NB4 (cell line): Measurements from ENCODE around the gene C11orf71.

ENCODE experiments used
- DNase-seq: peaks from one replicate; pipeline ENCODE4 v3.0.0; 2010; ENCODE audit warnings: low read depth
- H3K4me3 ChIP-seq: one replicate; pipeline ENCODE4 v1.5.1; 2011; ENCODE audit warnings: mild to moderate bottlenecking, low read depth, low read length, moderate library complexity
- MYC ChIP-seq: IDR thresholded peaks from 2 replicates; pipeline ENCODE4 v1.6.1; 2011; ENCODE audit warnings: low read depth, low read length
- POLR2A ChIP-seq: IDR thresholded peaks from 2 replicates; pipeline ENCODE4 v1.6.1; 2011; ENCODE audit warnings: mild to moderate bottlenecking; ENCODE audit not compliant: insufficient read length; ENCODE audit errors: extremely low read depth
- TF ChIP-seq, protein P1 (sequence below): IDR thresholded peaks from one replicate; pipeline ENCODE4 v1.5.1; 2012; ENCODE audit warnings: low read depth, low read length
- TF ChIP-seq, protein P2 (sequence below): IDR thresholded peaks from 2 replicates; pipeline ENCODE4 v1.6.1; 2011; ENCODE audit warnings: low read depth, low read length

The C11orf71 gene

DNA sequence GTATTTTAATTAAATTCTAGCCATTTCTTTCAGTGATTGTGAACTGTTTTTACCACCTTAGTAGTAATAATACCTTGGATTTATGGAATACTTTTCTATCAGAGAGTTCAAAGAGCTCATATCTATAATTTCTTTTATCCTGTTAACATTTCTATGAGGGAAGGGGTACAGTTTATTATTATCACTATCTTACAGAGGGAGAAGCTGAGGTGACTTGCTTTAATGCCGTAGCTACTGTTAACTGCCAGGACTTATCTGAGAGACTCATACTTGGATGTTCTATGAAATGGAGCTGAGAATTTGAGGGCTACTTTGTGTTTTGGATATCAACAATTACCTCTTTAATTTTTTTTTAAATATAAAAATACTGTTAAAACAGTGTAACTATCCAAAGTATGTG lies 42.2 kb upstream of the C11orf71 start:
- TF ChIP-seq, protein P1, sequence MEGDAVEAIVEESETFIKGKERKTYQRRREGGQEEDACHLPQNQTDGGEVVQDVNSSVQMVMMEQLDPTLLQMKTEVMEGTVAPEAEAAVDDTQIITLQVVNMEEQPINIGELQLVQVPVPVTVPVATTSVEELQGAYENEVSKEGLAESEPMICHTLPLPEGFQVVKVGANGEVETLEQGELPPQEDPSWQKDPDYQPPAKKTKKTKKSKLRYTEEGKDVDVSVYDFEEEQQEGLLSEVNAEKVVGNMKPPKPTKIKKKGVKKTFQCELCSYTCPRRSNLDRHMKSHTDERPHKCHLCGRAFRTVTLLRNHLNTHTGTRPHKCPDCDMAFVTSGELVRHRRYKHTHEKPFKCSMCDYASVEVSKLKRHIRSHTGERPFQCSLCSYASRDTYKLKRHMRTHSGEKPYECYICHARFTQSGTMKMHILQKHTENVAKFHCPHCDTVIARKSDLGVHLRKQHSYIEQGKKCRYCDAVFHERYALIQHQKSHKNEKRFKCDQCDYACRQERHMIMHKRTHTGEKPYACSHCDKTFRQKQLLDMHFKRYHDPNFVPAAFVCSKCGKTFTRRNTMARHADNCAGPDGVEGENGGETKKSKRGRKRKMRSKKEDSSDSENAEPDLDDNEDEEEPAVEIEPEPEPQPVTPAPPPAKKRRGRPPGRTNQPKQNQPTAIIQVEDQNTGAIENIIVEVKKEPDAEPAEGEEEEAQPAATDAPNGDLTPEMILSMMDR = no peak
- TF ChIP-seq POLR2A (no peak), MYC (no peak)
- TF ChIP-seq, protein P2, sequence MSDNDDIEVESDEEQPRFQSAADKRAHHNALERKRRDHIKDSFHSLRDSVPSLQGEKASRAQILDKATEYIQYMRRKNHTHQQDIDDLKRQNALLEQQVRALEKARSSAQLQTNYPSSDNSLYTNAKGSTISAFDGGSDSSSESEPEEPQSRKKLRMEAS = no peak
- no peak for DNase-seq
- no peak overlapping the region for H3K4me3 ChIP-seq

DNA sequence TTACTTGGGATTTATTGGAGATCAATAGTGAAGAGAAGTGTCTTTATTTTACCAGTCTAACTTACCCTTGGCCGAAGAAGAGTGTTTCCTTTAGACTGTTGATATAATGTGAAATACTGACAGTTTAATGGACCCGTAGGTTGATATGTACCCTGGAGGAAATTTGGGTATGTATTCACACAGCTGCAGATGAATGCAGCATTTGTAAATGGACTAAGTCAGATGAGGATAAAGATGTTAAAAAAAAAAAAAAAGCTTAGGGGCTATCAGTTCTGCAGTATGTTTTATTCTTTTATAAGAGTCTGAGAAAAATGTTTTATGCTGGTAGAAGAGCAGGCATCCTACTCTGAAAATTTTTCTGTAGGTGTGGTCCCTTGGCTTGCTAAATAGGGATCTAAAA lies 41.6 kb upstream of the C11orf71 start:
- no peak overlapping the region for H3K4me3 ChIP-seq
- no peak for TF ChIP-seq POLR2A
- TF ChIP-seq MYC = no peak
- TF ChIP-seq, protein P2 = no peak
- TF ChIP-seq, protein P1 = no peak
- DNase-seq = no peak

DNA sequence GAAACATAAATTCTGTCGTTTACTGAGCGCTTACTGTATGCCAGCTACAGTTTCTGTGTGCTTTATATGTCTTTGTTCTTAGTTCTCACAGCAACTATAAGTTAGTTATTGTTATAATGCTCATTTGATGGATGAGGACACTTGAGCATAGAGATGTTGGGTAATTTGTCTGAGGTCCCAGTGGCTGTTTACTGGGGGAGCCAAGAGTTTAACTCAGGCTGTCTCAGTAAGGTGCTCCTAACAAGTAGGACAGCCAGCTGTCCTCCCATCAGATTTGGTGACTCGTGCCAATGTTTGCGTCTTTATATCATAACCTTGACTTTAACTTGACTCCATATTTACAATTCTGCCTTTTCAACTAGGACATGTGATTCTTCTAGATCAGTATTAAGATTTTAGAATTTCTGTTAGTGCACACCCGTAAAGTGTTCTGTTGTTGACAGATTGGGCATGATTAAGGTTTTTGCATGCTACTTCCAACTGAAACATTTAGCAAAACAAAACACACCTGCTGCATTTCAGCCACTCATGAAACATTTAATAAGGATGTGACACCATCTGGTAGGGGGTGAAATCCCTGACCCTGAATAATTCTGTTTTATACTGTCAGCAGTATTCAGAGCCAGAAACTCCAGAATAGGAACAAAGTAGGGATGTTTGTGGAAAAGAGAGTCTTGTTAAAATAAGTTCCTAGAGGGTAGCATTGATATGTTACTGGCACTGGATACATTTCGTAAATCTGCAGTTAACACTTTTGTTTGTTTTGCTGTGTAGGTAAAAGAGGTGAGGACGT lies 40.9 kb upstream of the C11orf71 start:
- TF ChIP-seq MYC = no peak
- no peak for TF ChIP-seq POLR2A
- TF ChIP-seq, protein P2 = no peak
- TF ChIP-seq, protein P1 = no peak
- peak overlapping the region; percentile 76 for H3K4me3 ChIP-seq
- DNase-seq = peak; percentile 14

DNA sequence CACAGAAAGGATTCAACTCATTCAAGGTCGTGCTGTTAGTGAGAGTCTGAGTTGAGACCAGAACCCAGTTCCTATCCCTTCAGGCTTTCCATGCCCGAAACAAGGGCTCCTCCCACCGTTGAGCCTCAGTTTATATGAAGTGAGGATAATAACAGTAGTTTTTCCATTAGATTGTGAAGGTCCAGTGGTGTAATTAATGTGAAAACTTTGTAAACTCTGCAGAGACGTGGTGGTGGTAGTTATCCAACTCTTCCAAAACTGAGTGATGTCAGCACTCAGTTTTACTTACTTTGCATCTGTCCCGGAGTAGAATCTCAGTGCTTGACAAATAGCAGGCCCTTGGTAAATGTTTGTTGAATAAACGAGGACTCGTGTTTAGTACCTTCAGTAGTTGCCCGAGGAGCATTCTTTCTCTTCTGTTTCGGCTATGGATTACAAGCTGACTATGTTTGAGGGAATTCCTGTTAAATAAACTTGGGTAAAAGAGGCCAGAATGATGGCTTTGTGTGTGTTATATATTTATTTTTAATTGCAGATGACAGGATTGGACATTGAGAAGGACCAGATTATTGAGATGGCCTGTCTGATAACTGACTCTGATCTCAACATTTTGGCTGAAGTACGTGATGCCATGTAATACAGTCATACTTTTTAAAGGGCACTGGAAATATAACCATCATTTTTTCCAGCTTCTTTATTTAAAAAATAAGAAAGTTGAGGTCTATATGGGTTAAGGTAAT lies 40.0 kb upstream of the C11orf71 start:
- no peak for TF ChIP-seq MYC
- TF ChIP-seq, protein P2 = no peak
- TF ChIP-seq POLR2A = no peak
- TF ChIP-seq, protein P1 = no peak
- H3K4me3 ChIP-seq = peak overlapping the region; percentile 76
- no peak for DNase-seq

DNA sequence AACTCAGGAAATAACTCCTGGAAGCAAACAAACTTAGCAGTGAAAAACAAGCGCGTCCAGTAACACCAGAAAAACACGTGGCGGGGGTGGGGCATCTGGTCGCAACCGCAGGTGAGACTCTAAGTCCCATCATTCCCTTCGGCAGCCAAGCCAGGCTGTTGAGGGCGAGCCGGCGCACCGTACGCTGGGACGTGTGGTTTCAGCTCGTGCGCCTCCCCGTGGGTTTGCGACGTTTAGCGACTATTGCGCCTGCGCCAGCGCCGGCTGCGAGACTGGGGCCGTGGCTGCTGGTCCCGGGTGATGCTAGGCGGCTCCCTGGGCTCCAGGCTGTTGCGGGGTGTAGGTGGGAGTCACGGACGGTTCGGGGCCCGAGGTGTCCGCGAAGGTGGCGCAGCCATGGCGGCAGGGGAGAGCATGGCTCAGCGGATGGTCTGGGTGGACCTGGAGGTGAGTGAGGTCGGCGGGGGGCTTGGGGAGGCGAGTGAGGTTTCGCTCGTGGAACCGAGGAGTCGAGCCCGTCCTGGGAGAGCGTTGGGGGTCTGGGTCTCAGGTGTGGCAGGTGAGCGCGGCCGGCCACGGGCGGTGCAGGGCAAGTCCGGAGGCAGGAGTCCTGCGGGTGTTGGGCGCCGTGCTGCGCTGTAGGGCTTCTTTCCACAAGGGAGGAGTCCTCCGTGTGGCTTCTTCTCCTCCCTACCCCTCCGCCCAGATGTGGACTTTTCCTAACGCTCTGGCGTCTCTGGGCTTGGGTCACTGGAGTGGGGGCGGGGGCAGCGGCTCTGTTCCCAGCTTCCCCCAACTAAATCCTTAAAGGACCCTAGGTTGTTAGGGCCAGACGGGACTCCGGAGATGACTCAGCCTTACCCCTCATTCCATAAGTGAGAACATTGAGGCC lies 39.2 kb upstream of the C11orf71 start, which contains the start of gene REXO2:
REXO2 (plus strand) TSS at position 239 of the 892 bp plus-strand sequence; CDS start at position 301, 62 bp downstream.
- TF ChIP-seq POLR2A (peak; percentile 54), MYC (peak; percentile 99)
- TF ChIP-seq, protein P2 = peak; percentile 100
- TF ChIP-seq, protein P1 = no peak
- H3K4me3 ChIP-seq = peak within 1 kb of the TSS; percentile 76
- peak; percentile 97 for DNase-seq
